Embryonic facial prominence (tissue), 1 donor: ENCODE results near the gene MPP7.

Source experiments
- DNase-seq: peaks from one replicate; pipeline ENCODE4 v3.0.0-alpha.2; 2016; ENCODE audit errors: extremely low spot score

The MPP7 gene

DNA sequence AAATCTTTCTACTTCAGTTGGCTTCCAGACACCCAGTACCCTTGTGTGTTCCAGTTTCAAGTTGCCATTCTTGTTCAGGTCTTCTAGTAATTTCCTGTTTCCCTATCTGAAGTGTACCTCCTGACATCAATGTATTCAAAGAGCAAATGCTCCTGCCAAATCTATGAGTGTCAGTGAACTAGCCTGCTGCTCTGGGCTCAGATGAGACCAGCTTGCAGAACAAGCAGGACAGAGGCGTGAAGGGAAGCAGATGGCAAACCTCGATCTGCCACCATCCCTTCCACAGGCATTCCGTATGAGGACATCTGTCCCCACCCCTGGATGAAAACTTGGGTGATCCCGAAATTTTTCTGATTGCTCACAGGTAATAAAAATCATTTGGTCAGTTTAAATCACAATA lies 4.4 kb upstream of the MPP7 start:
- DNase-seq = no peak

DNA sequence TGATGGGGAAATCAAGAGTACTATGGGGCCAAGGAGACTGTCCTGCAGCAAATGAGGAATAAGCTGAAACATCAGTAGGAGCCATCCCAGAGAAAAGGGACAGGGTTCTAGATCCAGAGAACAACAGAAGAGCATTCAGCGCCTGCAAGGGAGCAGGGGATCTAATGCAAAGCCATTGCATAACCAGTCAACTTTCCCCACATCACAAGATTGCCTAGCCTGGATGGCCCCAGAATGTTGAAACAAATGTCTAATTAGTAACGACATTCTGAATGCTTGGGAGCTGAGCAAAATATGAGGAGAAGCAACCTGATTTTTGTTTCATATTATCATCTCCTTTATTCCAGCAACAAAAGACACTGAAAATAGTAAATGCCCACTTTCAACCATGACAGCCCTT lies 2.7 kb upstream of the MPP7 start:
- no peak for DNase-seq

DNA sequence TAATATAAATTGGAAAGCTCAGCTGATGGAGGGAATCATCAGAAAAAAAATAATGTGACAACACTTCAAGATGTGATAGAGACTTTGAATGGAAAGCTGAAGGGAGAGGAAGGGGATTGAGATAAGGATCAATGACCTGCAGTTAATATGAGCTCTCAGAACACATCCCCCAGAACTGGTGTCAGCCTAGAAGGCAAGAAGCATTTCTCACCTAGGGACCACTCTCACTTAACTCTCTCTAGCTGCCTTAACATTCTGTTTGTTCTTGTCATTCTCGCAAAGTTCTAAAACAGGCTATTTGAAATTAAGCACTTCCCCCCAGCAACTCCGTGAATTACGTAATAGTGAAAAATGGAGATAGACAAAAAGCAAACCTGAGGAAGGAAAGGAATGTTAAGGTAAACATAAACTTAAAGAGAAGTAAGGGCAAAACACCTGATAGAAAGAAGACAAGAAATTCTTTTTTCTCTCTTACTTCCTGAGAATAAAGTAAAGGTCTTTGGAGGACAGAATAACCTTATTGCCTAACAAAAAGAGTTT lies 1.2 kb upstream of the MPP7 start:
- DNase-seq = no peak

DNA sequence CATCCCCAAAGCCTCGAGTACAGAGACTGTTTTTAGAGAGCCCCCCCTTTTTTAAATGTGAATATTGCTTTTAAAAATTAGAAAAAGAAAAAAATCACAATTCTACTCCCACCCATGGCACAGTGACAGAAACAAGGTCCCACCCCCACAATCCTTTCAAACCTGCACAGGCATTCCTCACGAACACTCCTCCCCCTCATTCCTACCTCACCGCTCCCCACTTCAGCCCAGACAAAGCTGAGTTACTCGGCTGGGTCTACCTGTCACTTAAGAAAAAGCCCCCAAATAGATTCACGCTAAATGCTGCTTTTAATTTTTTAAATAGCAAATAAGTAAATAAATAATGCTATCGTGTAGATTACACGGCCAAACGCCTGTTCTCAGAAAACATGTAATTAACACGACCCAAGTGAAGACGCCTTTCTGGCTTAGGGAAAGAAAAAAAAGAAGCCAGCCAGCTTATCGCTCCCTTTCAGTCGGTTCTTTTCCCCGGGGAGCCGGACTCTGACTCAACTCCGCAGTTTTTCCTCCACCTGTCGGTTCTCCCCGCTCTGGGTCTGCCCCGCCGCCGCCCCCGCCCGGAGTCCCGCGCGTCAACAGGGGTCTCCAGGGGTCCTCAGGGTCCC lies 739 bp downstream of the MPP7 start:
- DNase-seq = no peak

DNA sequence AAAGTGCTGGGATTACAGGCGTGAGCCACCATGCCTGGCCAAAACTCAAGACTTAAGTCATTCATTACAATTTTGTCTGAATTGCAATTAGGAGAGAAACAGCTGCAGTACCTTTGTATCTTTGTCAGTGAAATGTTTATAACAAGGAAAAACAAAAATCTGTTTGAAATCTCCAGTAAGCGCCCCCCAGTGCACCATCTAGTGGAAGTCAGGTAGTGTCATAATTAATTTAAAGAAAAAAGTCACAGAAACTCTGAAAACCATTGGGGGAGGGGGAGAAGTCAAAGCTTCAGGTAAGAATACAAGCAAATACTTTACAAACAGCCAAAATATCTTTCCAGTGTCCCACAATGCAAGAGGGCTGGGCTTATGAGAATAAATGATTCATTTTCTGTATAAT lies 2.8 kb downstream of the MPP7 start:
- DNase-seq = no peak

DNA sequence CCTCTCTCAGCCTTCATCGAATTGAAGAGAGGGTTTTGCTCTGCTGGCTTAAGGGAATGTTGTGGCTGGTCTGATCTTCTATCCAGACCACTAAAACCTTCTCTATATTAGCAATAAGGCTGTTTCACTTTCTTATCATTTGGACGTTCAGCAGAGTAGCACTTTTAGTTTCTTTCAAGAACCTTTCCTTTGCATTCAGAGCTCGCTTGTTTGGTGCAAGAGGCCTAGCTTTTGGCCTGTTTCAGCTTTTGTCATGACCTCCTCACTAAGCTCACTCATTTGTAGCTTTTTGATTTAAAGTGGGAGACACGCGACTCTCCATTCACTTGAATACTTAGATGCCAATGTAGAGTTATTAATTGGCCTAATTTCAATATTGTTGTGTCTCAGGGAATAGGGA lies 3.9 kb downstream of the MPP7 start:
- no peak for DNase-seq

DNA sequence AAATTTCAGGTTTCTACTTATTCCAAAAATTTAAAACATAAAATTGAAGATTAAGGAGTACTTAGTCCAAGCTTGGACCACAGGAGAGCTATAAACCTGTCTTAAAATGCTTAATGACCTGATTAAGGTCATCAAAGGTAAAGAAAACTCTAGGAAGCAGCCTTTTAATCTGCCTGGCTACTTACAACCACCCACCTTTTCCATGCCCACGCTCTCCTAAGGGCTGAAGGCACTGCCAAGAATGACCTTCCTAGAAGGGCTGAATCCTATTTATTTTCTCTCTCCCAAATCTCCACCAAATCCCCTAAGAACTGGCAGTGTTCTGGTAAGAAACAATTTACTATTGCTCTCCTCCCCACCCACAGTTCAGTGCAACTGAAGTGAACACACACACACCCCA lies 6.8 kb downstream of the MPP7 start:
- no peak for DNase-seq

DNA sequence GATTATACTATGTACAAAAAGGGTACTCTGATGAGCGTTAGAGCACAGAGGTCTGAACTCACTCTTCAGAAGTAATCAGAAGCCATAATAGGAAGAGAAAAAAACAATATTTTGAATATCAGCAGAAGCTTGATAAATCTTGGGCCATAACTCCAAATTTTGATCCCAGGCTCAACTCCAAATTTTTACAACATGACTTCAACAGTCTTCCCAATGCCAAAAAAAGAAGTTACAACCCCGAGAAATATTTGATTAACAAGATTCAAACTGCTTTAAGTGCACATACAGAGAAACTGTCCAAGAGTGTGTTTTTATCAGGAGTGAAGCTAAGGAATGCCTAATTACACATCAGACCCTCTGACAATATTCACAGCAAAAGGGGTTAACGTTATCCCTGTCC lies 7.5 kb downstream of the MPP7 start:
- no peak for DNase-seq

DNA sequence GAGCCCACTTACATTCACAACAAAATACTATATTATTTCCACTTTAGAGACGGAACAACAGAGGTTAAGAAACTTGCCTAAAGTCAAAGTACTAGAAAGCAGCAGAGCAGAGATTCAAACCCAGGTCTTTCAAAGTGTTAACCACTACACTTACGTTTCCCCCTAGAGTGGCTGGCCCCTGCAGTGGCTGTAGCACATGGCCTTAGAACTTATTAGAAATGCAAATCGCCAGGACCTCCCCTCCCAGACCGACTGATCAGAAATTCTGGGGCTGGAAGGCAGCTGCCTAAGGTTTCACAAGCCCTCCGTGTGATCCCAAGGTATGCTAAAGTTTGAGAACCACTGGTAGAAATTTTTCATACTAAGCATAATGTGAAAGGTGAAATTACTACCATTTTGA lies 8.1 kb downstream of the MPP7 start:
- no peak for DNase-seq

DNA sequence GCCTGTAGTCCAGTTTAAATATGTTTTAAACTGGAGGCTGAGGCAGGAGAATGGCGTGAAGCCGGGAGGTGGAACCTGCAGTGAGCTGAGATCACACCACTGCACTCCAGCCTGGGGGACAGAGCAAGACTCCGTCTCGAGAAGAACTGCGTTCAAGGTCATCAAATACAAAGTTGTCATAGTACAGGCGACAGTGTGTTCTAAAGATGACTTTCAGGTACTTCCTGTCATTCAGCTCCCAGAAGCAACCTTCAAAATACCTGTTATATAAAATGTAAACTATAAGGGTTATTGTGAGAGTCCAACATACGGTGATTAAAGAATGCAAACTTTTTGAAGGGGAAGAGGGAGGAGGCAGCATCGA lies 8.7 kb downstream of the MPP7 start:
- DNase-seq = no peak

DNA sequence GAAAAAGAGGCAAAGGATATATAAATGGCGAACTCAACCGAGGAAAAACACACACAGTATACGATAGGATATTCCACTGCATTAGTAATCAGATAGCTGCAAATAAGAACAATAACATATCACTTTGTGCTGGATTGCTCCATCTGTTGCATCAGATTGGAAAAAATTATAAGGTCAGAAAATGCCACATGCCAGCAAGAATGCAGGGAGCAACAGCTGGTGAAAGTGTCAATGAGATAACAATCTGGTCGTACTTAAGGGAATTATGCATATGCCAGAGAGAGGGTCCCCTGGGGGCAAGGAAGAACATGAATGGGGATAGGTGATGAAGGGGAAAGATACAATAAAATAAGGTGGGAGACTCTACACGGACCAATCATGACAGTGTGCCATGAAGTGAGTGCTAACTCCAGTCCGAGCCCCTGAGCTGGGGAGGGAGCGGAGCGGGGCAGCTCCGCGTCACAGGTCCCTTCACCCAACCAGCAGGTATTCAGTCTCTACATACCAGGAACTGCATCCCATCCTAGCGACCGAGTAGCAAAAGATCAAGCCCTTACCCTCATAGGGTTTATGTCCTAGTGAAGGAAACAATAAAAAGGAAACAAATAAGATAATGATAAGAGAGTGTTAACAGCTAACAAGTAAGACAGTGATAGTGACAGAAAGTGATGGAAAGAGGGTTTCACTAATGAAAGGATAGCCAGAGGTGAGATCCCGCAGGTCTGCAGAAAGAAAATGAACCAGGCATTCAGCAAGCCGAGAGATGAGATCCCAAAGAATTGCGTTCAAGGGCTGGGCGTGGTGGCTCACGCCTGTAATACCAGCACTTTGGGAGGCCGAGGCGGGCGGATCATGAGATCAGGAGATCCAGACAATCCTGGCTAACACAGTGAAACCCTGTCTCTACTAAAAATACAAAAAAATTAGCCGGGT lies 9.4 kb downstream of the MPP7 start:
- no peak for DNase-seq

DNA sequence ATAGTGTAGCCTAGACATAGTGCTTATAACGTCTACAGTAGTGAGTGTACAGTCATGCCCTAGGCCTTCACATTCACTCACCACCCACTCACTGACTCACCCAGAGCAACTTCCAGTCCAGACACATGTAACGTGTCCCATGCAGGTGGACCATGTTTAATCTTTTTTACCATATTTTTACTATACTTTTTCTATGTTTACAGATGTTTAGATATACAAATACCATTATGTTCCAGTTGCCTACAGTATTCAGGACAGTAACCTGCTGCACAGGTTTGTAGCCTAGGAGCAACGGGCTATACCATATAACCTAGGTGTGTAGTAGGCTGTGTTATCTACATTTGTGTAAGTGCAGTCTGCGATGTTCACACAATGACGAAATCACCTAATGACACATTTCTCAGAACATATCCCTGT lies 11.0 kb downstream of the MPP7 start:
- DNase-seq = no peak

DNA sequence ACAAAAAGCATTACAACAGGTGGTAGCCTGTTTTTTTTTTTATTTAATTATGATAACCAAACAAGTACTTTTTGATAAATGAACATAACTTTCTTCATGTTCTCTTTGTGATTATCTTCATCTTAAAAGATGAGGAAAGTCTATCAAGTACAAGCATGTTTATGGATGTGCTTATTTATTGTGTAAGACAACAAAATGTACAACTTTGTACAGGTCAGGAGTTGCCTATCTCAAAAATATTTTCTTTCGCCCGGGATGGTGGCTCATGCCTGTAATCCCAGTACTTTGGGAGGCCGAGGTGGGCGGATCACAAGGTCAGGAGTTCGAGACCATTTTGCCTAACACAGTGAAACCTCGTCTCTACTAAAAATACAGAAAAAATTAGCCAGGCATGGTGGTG lies 17.0 kb downstream of the MPP7 start:
- no peak for DNase-seq

DNA sequence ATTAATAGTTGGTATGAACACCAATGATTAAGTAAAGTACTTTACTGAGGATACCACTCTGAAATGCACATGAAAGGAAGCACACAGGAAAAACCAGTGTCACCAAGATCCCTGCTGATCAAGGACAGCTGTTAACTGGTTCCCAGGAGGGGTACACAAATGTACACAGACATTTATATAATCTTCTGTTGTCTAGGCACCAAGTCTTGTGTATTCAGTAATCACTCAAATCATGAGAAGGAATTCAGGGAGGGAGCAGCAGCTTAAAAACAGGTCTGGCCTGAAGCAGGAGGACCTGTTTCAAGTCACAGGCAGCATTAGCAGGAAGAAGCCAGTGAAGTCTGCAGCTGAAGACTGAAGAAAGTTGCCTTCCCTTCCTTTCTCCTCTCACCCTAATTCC lies 18.7 kb downstream of the MPP7 start:
- peak; percentile 47 for DNase-seq

DNA sequence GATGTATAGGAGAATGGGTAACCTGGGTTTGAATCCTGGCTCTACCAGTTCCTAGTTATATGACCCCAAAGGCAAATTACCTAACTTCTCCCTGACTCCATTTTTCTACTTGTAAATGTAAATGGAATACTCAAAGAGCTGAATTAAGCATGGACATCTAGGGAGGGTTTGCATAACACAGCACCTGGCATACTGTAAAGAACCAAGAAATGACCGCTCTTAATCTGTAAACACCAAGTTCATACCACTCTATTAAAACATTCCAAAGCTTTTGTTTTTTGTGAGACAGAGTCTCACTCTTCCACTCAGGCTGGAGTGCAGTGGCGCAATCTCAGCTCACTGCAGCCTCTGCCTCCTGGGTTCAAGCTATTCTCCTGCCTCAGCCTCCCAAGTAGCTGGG lies 19.6 kb downstream of the MPP7 start:
- DNase-seq = no peak

DNA sequence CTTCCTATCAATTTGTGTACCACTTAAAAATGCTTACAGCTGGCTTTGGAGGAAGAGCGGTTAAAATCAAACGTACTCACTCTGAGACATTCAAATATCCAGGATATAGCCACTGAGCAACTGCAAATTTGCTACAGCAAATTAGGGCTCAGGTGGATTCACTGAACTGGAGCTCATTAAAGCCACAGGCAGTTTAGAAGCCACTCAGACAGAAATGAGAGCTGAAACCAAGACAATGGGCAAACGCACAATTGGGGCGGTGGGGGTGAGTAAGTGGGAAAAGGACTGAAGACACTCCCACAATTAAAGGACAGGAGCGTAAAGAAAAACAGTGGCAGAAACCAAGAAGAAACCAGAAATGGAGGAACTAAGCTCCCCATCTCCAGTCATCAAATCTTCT lies 20.5 kb downstream of the MPP7 start:
- no peak for DNase-seq

DNA sequence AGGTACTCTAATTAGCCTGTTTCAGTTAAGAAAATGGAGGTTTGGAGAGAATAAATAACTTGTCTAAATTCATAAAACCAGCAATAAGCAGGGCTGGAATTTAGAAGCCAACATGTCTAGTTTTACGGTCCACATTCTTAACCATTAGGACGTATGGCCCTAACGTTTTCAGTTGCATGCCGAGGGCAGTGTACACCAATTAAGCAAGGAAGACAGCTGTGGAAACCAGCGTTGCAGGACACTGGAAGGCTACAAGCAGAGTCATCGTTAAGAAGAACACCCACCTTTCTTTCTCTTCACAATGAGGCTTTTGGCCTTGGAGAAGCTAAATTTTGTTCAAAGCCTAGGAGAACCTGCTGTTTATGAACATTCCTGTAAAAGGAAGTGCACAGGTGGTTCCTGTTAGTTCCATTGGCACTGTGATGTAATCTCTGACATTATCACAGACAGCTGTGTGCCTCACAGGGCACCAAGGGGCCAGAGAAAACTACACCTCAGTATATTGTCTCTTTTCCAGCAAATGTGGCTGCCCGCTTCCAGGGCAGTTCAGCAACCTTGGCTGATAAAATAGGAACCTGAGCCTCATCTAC lies 21.0 kb downstream of the MPP7 start:
- no peak for DNase-seq

DNA sequence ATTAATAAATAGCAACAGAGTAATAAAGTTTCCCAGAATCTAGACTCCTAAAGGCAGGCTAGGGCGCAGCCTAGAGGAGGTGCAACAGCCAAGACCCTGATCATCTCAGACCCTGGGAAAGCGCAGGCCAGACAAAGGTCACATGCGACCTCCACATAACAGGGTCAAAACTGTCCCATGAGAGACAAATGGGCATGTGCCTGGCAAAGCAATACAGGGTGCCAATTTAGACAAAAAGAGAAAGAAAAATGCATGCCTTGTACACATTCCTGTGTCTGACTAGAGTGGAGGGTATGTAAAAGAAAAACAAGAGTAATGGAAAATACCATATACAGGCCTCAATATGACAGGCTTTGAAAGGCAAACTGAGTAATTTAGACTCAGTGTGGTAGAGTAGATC lies 22.2 kb downstream of the MPP7 start:
- DNase-seq = no peak

DNA sequence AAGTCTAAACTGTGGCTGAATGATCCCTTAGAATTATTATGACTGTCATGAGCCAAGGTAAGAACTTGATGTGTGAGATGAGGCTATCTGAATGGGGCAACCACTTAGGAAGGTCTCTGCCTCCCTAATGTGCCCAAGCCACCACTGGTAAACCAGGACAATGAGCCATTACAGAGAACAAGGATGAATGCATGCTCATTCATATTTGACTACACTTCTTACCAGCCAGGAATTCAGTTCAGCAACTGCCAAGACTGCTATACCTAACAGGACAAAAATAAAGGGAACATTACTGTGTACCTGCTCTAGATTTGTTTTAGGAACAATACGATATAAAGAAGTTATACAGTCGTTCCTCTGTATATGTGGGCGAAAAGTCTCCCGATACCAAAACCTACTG lies 23.0 kb downstream of the MPP7 start:
- no peak for DNase-seq

DNA sequence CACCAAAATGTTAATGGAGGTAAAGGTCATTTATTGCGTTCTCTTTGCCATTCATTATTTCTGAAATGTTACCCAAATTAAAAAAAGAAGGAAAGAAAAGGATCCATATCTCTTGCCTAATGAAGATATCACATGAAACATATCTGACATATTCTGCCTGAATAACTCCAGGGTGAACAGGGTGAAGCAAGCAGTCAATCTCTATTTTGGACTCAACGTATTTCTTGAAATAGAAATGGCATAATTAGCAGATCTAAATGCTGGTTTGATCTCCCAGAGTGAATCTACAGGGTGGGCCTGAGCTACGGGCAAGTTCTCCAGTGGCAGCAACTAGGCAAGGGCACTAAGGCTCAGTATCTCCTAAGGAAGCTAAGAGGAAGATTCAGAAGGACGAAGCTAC lies 24.0 kb downstream of the MPP7 start:
- no peak for DNase-seq

DNA sequence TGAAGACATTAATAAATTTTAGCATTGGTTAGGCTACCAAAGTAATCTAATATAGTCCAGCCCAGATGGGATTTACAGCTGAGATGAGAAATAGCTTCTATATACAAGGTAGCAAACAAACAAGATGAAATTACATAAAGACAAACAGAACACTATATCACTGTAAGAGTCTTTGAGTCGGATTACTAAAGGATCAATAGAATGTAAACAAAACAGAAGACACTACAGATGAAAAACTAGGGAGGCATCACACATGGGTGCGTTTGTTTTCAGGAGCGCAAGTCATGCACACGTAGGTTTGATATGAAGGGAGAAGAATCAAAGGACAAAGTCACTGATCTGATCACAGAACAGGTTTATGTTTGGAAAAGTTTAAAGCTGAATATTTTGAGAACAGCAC lies 26.5 kb downstream of the MPP7 start:
- no peak for DNase-seq

DNA sequence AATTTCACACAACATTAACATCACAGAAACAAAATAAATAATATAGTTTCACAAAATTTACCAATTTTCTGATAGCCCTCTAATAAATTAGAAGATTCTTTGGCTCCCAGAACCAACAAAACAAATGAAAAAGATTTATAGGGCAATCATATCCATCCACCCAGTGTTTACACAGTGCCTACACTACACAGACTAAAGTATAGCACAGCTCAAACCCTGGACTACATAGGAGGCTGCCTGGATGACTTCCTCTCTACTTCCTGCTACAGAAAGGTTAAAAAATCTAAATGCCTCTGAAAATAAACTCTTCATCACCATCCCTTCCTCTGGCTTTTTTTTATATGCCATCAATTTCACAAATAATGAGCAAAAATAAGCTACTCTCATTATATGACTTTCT lies 28.4 kb downstream of the MPP7 start:
- no peak for DNase-seq

DNA sequence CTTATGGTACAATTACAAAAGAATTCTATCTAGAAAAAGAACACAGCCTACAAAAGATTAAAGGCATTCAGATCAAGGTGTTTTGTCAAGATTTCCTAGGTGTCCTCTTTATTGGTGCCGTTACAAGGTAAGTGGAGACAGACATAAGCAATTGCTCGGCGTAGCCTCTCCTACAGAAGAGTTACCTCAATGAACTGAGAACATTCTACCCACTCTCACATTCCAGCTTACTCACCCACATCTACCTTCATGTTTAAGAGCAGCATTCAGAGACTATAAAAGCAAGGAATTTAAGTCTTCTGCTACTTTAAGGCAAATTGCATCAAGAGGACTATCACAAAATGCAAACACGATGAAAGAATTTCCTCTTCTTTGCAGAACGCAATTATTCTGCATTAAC lies 29.5 kb downstream of the MPP7 start:
- DNase-seq = no peak
